NCI-H82 (cell line): Measurements from ENCODE around the gene CHADL.
"Not testable (repeated sequence)": the region's sequence is repeated elsewhere in the genome, so short reads cannot be mapped to it uniquely, and the experiment has no call there.

ENCODE experiments used
- DNase-seq: peaks from one replicate; lab custom pipeline; 2025; lab: John Stamatoyannopoulos, UW

Gene CHADL

GRCh38 chr22:41240377-41241132, at the start of gene CHADL:
Gene CHADL, minus strand, starts transcription at chr22:41240931. Its CDS starts 50 bp downstream, at chr22:41240881.
- DNase-seq = peak; percentile 24

- no peak for DNase-seq
Measured at GRCh38 chr22:41289671-41290070, 48.9 kb upstream of the CHADL start.

- DNase-seq = no peak
Measured at GRCh38 chr22:41288245-41288946, 47.7 kb upstream of the CHADL start.

- DNase-seq = no peak
Measured at GRCh38 chr22:41286639-41287091, 45.9 kb upstream of the CHADL start.

- peak; percentile 99 for DNase-seq
Measured at GRCh38 chr22:41285820-41286638, 45.3 kb upstream of the CHADL start, which contains the start of gene RANGAP1. Gene RANGAP1, minus strand, starts transcription at chr22:41286187. Its CDS starts 5,143 bp downstream, at chr22:41281044.

DNA sequence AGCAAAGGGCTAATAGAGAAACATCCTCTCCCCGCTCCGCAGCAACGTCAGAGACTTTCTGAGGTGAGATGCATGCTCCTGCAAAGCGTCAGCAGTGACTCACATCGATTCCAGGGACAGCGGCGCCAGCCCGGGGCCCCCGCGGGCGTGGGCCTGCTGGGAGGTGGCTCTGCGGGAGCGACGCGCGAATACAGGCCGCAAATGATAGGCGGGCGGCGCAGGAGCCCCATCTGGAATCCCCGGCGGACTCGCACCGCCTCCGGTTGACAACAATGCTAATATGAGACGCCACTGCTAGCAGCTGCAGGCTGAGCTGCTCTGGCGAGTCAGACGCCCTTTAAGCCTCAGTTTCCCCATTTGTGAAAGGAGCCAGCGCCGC, 44.7 kb upstream of the CHADL start:
- peak; percentile 54 for DNase-seq

DNA sequence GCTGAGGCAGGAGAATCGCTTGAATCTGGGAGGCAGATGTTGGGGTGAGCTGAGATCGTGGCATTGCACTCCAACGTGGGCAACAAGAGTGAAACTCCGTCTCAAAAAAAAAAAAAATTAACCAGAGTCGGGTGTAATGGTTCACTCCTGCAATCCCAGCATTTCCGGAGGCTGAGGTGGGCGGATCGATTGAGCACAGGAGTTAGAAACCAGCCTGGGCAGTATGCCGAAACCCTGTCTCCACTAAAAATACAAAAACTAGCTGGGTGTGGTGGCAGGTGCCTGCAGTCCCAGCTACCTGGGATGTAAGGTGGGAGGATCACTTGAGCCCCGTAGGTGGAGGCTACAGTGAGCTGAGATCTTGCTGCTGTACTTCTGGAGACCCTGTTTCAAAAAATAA, 43.7 kb upstream of the CHADL start:
- no peak for DNase-seq

- DNase-seq = no peak
Measured at GRCh38 chr22:41280854-41281253, 40.1 kb upstream of the CHADL start.

DNA sequence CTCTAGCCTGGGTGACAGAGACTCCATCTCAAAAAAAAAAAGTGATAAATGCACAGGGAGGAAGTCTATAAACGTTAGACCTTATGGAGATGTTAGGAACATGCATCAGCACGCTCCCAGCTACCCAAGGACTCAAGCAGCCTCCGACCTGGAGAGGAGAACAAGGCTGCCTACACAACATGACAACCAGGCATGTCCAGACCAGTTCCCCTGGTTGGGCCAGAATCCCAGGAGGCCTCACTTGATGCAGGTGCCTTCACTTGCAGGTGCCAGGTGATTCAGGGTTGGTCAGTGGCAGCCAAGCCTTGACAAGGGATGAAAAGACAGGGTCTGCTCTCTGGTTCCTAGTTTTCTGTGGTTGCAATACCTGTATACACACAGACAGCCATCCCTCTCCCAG, 39.3 kb upstream of the CHADL start:
- no peak for DNase-seq

- no peak for DNase-seq
Measured at GRCh38 chr22:41274856-41275255, 34.1 kb upstream of the CHADL start.

DNA sequence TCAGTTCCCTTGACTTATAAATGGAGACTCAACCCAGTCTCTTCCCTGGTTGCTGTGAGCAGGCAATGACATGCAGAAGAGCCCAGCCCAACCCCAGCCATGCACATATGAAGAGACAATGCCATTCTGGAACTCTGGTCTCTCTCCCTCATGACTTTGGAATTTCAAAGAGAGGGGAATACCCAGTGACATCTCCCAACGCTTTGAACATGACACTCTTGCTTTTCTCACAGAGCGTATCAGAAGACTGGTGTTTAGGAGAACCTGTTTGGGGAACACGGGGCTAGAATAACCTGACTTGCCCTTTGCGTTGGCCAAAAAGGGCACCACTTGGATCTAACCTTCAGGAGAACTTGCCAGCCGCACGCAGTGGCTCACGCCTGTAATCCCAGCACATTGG, 32.4 kb upstream of the CHADL start:
- no peak for DNase-seq

- no peak for DNase-seq
Measured at GRCh38 chr22:41271787-41272186, 31.1 kb upstream of the CHADL start.

DNA sequence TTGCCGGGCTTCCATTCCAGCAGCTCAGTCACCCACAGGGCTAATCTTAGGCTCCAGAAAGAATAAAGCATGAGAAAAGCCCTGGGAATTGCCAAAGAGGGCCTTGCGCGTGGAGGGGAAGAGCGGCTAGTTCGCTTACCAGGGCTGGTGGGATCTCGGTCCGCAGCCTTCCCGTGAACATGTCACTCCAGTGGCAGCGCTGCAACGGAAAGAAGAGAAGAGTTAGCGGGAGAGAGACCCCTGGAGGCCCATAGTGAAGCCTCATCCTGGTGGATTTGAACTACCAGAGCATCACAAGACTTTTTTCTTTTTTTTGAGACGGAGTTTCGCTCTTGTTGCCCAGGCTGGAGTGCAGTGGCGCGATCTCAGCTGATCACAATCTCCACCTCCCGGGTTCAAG, 27.2 kb upstream of the CHADL start:
- no peak for DNase-seq

DNA sequence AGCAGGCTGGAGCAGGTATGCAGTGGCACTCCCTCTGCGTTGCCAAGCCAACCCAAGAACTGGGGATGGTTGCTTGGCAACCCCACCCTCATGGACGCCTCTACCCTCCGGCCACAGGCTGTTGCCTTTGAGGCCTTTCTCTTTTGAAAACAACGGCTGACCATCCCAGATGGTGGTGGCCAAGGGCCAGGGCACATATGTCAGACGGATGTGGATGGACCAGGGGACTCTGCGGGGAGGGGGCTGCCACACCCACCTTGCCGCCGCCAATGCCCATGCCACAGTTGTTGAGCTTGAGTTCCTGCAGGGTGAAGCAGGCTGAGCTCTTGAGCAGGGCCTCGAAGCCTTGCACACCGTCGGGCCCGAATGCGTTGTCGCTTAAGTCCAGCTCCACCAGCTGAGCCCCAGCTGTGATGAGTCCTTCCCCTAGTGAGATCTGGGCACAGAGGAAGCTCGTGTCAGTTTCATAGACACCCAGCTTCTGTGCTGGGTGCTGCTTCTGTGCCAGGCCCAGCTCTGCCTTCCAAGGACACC, 23.7 kb upstream of the CHADL start:
- no peak for DNase-seq

GRCh38 chr22:41263704-41264103, 23.0 kb upstream of the CHADL start:
- DNase-seq = no peak

- DNase-seq = no peak
Measured at GRCh38 chr22:41262250-41262765, 21.6 kb upstream of the CHADL start.

DNA sequence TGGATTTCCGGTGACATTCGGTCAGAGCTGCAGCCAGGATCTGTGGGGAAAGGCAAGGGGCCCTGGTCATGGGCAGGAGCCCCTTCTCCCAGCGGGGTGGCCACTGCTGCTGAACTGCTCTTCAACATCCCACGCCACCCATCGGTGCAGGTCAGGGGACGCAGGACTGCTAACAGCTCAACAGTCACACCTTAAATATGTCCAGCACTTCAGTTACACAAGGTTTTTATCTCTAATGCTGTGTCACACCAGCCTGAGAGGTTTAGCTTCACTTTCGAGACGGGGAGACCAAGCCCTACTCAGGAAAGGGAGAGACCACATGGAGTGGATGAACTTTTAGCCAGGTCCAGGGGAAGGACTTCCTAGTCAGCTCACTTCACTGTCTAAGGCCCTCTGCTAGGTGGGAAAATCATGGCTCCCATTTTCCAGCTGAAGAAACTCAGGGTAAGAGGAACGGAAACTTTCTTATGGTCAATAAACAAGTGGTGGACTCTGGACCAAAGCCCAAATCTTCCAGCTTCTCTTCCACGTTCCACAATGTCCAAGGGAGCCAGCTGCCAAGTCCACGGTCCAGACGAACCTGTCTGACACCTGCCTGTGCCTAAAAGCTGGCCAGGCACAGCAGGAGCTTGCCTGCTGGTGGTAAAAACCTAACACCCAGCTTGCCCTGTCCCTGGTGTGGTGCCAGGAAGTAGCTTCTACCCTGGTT, 21.0 kb upstream of the CHADL start:
- no peak for DNase-seq

- DNase-seq = no peak
Measured at GRCh38 chr22:41260871-41261270, 20.1 kb upstream of the CHADL start.

GRCh38 chr22:41259756-41260155, 19.0 kb upstream of the CHADL start:
- DNase-seq = not testable (repeated sequence)

DNA sequence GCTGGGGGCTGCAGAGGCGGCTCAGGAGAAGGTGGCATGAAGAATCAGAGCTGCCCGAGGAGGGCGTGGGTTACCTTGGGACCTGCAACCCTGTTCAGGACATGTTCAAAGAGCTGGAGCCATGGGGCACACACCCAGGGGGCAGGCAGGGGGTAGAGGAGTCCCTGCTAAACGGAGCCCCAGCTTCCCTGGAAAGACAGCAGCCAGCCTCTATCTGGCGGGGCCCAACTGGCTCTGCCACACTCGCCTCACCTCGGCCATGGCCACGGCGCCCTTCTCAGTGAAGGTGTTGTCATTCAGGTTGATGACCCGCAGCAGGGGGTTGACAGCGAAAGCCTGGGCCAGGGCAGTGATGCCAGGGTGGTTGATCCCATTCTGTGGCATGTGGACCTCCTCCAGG, 17.0 kb upstream of the CHADL start:
- no peak for DNase-seq
